NCI-H524 (cell line): ENCODE measurements around the gene AKIP1.
"Not testable (repeated sequence)": the region's sequence is repeated elsewhere in the genome, so short reads cannot be mapped to it uniquely, and the experiment has no call there.

Source experiments
- DNase-seq, 2 experiments: peaks; one replicate each; lab custom pipeline; 2025; lab: John Stamatoyannopoulos, UW

The AKIP1 gene

DNA sequence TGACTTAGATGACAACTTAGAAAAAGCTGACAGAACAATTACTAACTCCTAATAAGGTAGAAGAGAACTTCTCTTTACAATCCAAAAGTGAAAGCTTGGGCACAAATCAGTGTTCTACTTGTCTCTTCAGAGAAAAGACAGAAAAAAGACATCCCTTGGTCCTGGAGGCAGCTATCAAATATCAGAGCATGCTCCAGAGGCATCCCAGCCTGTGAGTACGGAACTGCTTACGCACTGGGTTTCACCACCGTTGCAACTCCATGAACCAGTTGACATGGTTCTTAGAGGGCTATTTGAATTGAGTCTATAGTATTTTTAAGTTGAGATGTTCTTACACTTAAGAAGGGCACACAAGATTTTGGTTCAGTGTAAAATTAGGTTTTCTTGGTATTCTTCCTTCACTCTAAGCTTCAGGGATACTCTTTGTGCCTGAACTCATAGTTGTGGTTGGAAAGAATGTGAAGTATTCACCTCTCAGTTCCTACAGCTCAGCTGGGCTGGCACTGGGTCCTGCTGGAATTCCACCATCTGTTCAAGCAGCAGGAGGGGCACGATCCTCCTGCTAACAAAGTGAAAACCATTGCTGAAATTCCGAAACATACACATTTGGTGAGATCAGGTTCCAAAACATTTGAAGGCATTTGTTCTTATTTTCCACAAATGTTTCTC lies 6.3 kb downstream of the AKIP1 start:
- no peak for DNase-seq

DNA sequence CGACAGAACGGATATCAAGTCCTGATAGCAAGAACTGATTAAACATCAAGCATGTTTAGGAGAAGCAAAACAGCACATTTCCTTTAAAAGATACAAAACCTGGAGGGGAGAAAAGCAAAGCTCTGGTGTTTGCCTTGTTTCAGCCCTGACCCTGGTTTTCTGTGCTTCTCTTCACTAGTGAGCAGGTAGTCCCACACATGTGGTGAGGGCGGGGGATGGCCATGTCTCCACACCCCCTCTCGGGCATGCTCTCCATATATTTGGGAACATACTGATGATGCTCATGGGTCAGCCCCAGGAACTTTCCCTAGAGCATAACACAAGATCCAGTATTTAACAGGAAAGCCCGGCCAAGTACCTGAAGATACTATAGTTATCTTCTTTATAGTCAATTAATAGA lies 11.7 kb downstream of the AKIP1 start:
- DNase-seq: no peak

DNA sequence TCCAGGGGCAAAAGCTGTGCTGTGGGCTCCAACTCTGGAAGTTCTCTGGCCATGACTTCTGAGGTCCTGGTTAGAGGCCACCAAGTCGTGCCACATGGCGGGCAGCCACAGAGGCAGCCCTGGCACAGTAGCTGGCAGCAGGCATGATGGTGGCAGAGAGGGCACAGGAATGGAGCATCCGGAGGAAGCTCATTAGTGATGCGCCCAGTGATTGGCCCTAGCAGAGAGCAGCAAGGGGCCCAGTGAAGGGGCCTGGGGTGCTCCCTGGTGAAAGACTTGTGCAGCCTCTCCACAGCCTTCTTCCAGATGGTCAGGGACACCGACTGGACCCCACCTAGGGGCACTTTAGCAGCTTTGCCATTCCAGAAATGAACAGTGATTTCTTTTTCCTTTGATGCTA lies 14.7 kb downstream of the AKIP1 start:
- DNase-seq: no peak

DNA sequence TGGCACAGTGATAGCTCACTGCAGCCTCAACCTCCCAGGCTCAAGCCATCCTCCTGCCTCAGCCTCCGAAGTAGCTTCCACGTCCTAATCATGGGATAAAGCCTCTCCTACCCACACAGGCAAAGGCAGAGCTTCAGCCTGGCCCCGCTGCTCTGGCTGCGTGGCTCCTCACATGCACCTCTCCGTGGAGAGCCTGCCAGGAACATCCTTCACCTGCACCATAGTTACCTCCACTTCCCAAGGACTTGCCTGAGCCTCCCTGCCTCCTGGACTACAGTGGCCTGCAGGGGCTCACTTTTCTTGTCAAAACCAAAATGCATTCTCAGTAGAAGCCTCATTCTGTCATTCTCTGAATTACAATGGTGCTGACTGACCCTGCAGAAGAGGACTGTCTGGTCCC lies 15.2 kb downstream of the AKIP1 start:
- DNase-seq: no peak

DNA sequence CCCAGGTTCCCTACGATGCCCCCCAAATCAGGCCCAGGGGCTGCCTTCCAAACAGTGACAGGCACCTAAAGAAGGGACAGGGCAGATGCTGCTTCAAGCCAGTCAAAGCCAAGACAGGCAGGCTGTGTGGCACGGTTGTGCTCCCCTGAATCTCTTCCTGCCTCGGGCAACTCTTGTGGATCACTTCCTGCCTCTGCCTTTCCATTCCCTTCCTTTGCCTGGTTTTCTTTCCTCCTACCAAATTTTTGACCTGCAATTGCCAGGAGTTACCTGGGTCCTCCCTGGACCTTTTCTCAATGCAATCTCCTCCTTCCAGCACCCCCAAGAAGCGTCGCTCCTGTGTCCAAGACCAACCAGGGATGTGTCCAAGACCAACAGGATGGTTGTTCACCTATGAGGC lies 16.2 kb downstream of the AKIP1 start:
- no peak for DNase-seq

DNA sequence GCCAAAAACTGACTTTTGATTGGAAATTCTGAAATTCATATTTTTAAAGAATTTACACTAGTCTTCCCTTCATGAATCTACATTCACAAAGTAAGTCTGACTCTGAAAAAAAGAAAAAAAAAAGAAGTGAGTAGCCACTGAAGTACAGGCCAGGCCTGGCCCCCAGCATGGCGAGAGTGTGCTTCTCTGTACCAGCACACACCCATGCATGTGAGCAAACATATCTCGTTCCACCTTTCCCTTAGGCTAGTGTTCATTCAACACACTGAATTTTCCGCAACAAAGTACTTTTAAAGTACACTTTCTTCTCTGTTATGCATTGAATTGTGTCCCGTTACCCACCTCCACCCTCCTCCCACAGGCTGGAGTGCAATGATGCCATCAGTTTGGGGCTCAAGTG lies 17.2 kb downstream of the AKIP1 start:
- DNase-seq: no peak

DNA sequence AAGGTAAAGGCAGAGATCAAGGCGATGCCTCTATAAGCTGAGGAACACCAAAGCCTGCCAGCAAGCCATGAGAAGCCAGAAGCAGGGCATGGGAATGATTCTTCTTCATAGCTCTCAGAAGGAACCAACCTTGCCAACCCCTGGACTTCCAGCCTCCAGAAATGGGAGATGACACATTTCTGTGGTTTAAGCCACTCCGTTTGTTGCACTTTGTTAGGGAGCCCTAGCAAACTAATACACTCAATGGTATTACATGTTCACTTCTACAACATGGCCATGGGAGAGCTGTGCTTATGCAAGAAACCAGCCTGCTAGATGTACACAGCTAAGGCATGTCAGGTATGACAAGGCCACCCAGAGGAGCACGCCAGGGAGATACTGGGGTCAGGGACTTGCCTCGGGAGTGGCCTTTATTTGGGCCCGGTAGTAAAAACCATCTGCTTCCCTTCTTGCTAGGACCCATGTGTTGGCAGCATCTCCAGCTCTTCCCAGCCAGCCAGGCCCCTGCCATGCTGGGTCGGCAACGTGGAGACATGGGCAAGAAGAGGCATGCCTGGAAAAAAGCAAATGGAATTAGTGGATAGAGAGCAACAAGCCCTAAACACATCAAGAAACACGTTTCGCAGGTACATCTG lies 18.1 kb downstream of the AKIP1 start:
- no peak for DNase-seq

DNA sequence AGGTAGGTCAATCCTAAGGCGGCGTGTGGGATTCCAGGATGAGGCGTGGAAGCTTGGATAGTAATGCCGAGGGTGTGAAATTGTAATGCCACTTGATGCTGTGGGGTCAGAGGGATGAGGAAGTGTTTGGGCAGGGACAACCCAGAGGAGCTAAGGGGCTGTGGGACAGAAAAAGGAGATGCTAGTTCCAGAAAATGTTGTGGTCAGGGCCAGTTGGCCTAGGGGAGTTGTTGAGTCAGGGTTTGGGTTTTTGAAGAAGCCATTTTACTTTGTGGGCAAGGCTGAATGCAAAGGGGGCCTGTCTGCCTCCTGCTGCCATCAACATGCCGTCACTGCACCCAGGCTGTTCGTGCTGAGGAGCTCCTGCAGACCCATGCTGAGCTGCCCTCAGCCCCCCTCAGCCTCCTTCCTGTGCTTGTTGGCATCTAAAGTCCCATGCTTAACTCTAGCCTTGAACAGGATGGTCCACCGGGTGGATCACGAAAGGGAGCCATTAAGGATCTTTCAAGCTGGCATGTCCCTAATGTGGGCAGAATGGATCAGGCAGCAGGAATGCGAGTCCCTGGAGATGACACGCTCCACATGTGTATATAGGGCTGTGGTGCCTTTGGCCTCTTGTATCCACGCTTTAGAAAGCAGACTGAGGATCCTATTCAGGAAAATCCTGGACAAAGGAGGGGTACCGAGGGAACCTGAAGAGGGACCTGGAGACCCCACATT lies 19.6 kb downstream of the AKIP1 start:
- no peak for DNase-seq

DNA sequence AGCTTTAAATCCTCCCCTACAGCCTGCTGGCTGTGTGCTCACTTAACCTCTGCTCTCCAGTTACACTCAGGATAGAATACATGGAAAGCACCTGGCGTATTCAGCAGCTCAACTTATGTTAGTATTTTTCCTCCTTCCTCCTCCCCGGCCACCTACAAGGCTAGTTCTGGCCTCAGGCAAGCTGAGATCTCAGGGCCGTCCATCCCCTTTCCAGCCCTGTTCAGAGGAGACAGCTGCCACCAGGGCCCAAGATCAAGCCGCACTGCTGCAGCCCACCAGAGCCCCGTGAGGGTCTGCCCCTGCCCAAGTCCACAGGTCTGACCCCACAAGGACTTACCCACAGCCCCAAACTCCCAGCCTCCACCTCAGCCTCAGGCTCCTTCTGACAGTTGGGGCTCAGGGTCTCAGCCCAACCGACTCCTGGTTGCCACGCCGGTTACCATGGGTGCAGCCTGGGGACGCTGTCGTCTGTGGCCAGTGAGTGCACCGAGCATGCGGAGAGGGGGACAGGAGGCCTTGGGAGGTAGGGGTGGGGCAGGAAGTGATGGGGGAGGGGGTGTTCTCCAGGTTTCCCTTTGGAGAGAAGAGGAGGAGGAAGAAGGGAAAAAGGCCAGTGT lies 21.7 kb downstream of the AKIP1 start, which contains the start of gene C11orf16:
C11orf16 (minus strand) TSS at position 384 of the 617 bp plus-strand sequence. CDS start 639 bp downstream, outside the sequence.
- no peak for DNase-seq

DNA sequence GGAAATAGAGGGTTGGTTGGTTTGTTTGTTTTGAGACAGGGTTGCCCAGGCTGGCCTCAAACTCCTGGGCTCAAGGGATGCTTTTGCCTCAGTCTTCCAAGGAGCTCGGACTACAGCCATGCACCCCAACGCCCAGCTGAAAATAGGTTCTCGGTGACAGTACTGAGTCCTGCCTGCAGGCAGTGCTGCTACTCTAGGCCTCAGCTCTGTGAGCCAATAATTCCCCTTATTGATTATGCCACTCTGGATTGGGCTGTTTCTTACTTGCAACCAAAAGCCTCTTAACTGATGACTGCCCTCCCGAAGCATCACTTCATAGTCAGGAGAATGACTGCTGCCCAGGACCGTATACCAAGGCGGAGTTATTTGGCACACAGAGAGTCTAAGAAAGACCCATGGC lies 22.9 kb downstream of the AKIP1 start:
- DNase-seq: no peak

DNA sequence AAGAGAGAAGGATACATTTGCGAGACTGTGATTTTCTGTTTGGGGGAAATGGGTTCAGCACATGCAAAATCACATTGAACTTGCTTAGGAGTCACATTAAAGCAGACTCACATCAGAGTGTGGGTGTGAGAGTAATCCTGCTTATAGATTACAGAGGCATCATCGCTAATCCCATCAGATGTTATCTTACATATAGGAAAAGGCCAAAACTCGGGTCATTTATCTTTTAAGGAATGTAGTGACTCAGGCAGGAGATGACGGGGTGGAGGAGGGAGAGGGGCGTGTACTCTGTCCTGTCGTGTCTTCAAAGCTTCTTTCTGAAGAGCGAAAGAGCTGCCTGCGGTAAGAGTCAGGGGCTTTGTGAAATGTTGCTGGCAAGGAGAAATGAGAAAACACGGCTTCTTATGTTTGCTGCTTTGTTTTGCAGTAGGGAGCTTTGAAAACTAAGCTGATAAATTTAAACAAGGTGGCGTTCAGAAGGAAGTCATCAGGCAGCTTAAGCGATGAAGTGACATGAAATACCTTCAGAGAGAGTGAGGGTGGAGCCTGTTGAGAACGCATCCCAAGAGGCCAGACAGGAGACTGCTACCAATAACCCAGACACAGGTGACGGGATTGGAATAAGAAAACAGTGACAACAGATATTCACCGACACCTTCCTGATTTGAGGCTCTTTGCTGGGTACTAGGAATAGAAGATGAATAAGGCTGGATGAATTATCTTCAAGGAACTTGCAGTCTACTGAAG lies 23.9 kb downstream of the AKIP1 start:
- no peak for DNase-seq

DNA sequence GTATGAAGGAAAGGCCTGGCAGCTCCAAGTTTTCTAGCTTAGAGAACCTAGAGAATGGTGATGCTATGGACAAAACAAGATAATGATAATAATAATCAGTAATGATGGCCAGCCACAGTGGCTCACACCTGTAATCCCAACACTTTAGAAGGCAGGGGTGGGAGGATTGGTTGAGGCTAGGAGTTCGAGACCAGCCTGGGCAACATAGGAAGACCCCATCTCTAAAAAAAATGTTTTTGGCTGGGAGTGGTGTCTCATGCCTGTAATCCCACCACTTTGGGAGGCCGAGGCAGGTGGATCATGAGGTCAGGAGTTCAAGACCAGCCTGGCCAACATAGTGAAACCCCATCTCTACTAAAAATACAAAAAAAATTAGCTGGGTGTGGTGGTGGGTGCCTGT lies 24.8 kb downstream of the AKIP1 start:
- not testable (repeated sequence) for DNase-seq

DNA sequence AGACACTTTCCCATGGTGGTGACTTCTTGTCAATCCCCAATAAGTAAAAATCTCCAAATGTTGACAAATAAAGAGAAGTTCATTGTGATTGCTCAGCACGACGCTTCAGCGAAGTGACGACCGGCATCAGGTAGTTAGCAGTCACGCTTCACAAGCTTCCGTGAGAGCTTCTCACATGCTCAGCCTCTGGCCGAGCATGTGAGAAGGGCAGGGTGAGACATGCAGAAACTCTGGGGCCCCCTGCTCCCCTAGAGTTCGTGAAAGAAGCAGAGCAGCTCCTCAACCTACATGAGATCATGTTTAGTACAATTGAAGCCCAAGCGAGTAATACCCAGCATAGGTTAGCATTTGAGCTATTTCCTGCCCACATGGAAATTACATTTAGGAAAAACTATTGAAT lies 26.2 kb downstream of the AKIP1 start:
- no peak for DNase-seq

DNA sequence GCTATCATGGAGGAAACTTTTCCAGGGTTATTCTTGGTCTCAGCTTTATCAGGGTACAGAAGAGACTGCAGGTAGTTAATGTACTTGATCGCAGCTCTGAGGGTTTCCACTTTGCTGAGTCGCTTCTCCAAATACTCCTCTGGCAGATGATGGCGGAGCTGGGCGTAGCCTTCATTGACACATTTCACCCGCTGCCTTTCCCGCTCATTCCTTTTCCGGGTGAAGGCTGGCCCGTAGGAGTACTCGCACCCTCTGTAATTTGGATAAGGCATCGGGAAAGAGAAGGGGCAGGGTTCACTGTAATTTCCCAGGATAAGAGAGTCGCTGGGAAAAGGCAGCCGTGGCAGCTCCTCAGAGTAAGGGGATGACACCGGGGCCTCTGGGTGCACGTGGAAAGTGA lies 26.7 kb downstream of the AKIP1 start:
- no peak for DNase-seq

DNA sequence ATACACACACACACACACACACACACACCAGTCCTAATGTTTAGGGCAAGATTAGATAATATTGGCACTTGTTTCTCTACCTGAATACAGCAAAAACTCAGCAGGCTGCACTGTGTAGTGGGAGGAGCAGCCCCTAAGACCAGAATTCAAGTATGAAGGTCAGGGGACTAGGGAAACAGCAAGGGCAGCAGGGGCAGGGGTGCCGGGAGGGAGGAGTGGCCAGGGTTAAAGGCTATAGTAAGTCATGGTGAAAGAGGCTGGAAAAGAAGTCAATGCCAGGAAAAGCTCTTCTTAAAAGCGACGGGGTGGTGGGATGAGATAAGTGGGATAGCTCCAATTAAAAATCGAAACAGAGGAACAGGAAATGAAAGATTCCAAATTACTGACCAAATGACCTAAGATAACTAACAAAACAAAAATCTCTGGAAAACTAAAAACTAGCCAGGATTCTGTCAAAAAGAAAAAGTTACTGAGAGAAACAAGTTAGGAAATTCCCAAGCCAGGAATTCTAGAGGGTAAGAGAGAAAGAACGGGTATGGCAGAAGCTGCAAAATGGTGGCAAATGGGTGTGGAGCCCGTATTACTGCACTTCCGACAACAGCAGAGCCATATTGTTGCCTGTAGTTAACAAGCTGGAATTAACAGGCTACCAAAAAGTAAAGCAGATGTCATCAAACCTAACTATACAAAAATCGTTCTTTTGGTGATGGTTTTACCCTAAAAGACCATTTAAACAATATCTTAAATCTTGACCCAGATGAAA lies 30.5 kb downstream of the AKIP1 start:
- no peak for DNase-seq

DNA sequence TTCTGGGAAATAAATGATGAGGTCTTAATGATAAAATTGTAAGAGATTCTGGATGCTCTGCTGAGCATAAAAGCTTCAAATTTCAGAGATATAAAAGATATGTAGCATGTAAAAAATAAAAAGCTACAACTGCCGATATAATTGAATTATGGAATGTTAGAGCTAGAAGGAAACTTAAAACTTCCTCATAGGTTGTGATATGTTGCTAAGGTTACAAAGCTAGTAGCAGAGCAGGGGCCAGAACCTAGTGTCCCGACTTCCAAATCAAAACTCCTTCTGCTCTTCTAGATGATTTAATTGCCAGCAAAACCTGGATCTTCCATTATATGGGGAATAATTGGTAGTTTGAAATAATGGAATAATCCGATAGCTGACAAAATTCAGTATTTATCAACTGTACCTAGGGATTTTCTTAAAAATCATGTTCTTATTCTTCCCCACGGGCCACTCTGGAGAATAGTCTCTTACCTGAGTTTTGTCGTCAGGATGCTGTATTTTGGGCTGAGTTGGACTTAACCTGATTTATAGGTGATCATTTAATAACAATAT lies 31.6 kb downstream of the AKIP1 start, which contains the start of gene ASCL3:
ASCL3 (minus strand) TSS at position 499 of the 549 bp plus-strand sequence. CDS start 4,855 bp downstream, outside the sequence.
- DNase-seq: no peak

DNA sequence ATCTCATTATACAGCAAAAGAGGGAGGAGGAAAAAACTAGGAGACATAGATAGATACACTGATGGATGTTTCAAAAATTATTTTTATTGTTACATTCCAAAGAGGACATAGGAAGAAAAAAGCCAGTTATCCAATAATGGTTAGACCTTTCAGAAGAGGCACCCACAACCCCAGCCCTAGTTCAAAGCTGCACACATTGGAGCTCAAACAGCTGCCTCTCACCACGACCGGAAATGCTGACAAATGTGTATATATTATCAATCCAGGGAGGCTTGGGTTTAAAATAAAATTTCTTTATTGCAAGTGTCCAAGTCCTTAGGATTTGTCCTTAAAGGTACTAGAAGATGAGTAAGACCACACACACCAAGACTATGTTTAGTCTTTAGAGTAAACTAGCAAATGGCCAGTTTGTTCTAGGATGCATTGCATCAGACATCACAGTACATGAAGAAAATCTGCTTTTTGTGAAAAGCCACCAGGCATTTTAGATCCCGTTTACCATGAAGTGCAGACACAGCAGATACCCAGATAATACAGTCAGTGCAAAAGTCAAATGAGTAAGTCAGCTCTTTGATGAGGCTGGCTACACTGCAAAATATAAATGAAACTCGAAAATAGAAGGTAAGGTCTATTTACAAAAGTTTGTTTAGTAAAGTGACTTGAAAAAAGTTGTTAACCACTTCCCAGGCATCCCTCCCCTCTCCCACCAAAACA lies 36.4 kb downstream of the AKIP1 start:
- DNase-seq: no peak

DNA sequence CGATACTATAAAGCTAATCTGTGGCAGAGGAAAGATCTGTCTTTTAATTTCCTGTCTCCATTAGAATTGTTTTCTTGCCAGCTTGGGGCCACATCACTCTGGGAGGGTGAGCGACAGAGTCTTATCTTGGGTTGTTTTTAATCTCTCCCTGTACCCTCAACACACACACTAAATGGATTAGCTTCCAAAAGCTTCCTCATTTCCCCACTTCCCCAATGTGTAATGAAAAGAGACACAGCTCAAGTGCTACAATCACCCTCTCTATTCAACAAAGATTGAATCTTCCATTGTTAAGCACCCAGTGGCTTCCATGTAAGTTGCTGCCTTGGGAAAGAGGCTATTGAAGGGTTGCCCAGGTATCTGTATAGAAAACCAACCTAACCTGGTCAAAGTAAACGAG lies 37.9 kb downstream of the AKIP1 start:
- DNase-seq: no peak

DNA sequence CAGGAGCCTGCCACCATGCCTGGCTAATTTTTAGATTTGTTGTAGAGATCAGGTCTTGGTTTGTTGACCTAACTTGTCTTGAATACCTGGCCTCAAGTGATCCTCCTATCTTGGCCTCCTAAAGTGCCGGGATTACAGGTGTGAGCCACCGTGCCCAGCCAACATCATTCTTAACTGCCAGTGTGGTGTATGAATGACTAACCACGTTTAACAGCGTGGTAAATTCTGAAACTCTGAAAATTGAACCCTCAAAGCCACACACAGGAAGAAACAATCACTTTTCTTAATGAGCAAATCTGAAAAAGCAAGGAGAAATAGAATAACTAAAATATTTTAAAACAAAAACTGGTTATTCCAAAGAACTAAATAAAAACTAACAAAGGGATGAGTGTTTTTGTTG lies 45.9 kb downstream of the AKIP1 start:
- no peak for DNase-seq

DNA sequence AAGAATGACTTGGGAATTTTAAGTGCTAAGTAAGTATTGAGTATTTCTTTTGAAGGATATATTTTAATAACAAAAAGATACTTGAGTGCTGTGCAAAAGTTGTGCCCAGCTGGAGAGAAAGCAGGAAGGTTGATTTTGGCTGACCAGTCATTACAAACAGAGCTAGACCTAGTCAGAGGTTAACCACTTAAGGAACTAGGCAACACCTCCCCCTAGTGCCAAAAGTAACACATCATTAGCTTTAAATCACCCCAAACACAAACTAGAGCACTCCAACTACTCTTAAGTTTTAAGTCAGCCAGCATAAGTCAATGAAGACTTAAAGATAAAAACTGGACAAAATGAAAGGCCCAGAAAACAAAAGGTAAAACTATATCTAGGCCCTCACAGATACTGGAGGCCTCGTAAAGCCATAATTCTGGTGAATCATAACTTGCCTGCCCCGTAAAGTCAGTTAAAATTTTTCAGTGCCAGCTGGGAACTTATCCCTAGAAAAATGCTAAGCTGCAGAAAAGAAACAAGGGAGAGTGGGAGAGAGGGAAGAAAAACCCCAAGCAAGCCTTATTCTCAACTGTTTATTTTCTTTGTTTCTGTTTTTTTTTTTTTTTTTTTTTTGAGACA lies 48.7 kb downstream of the AKIP1 start:
- peak; percentile 18 to 57 for DNase-seq
